Esophagus muscularis mucosa (tissue), 4 donors: ENCODE results near the gene MGLL.

Source experiments
- EP300 ChIP-seq: sonication (generic); formaldehyde crosslinking; IDR thresholded peaks from one replicate; pipeline ENCODE4 v1.6.1; 2017; ENCODE audit warnings: antibody characterized with exemption
- POLR2A ChIP-seq: fragments of 450-650 bp; IDR thresholded peaks from one replicate; pipeline ENCODE4 v1.6.1; 2017; ENCODE audit warnings: antibody characterized with exemption, moderate library complexity, mild to moderate bottlenecking, low read depth
- POLR2AphosphoS5 ChIP-seq, 2 donors: sonication (generic); formaldehyde crosslinking; IDR thresholded peaks; one replicate each; pipeline ENCODE4 v1.6.1; 2017; ENCODE audit warnings: antibody characterized with exemption in 2 of 2
- TF ChIP-seq, protein P1 (sequence below), 3 experiments: fragments of 200-600 bp in 2 of 3; fragments of 450-650 bp in 1 of 3; sonication (generic) in 2 of 3; IDR thresholded peaks; one replicate each; pipeline ENCODE4 v1.5.1; 2017 to 2019; ENCODE audit warnings: antibody characterized with exemption in 3 of 3, mild to moderate bottlenecking in 2 of 3, moderate library complexity in 1 of 3

GRCh38 chr3:127718245-127718915 is 103.9 kb downstream of the MGLL start:
- TF ChIP-seq, protein P1, sequence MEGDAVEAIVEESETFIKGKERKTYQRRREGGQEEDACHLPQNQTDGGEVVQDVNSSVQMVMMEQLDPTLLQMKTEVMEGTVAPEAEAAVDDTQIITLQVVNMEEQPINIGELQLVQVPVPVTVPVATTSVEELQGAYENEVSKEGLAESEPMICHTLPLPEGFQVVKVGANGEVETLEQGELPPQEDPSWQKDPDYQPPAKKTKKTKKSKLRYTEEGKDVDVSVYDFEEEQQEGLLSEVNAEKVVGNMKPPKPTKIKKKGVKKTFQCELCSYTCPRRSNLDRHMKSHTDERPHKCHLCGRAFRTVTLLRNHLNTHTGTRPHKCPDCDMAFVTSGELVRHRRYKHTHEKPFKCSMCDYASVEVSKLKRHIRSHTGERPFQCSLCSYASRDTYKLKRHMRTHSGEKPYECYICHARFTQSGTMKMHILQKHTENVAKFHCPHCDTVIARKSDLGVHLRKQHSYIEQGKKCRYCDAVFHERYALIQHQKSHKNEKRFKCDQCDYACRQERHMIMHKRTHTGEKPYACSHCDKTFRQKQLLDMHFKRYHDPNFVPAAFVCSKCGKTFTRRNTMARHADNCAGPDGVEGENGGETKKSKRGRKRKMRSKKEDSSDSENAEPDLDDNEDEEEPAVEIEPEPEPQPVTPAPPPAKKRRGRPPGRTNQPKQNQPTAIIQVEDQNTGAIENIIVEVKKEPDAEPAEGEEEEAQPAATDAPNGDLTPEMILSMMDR (IDR thresholded peaks at IDR 0.05) = no peak
- TF ChIP-seq POLR2A (no peak), POLR2AphosphoS5 (IDR thresholded peaks at IDR 0.05) (no peak), EP300 (no peak)
